Measurements from ENCODE around the gene SH3BGRL2. TPM values are rescaled to one million over a fixed set of nuclear protein-coding genes. Genes with fewer than 3 reads are reported as not detected.

SH3BGRL2 gene
- total RNA-seq, 1 donor from 2014 or later: 31.6 TPM

- DNase-seq (ENCODE audit: low read depth): no peak
- TF ChIP-seq CTCF (IDR thresholded peaks at IDR 0.05; ENCODE audit: insufficient read depth, low read length, poor library complexity, severe bottlenecking): no peak
- H3K27me3 ChIP-seq (ENCODE audit: control insufficient read depth, insufficient read depth, low read length): no peaks in the 10 kb centered on the region
- H3K36me3 ChIP-seq (ENCODE audit: control insufficient read depth, insufficient read depth, low read length): no peaks in the 10 kb centered on the region
- H3K4me3 ChIP-seq (ENCODE audit: low read depth, low read length): no peak overlapping the region
These were observed 81.5 kb downstream of the SH3BGRL2 start for GRCh38 chr6:79712616-79713135.

DNA sequence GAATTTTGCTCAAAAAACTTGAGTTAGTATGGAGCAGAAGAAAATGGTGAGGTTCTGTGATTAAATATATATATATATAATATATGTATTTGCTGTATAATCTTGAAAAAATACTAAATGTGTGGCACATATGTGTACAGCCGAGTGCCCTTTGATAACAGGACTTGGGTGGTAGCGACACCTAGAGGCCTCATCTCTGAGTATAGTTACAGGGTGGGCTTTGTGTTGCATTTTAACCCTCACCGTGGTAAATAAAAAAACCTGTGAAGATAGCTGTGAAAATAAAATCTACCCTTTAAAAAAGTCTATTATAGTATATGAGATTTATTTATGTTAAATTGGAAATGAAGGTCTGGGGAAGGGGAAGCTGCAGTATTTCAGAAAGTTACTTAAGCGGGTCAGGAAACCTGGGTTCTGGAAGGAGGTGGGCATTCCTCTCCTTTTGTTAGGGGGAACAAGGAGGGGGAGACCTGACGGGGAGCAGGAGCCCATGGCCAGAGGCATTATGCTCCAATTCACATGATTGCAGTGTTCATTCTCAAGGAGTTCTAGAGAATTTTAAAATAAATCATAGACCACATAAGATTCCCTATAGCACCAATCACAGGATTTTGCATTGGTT is 82.7 kb downstream of the SH3BGRL2 start:
- no peaks in the 10 kb centered on the region for H3K36me3 ChIP-seq (ENCODE audit: control insufficient read depth, insufficient read depth, low read length)
- no peak overlapping the region for H3K4me3 ChIP-seq (ENCODE audit: low read depth, low read length)
- DNase-seq (ENCODE audit: low read depth): no peak
- H3K27me3 ChIP-seq (ENCODE audit: control insufficient read depth, insufficient read depth, low read length): no peaks in the 10 kb centered on the region
- TF ChIP-seq CTCF (IDR thresholded peaks at IDR 0.05; ENCODE audit: insufficient read depth, low read length, poor library complexity, severe bottlenecking): peak; percentile 80

DNA sequence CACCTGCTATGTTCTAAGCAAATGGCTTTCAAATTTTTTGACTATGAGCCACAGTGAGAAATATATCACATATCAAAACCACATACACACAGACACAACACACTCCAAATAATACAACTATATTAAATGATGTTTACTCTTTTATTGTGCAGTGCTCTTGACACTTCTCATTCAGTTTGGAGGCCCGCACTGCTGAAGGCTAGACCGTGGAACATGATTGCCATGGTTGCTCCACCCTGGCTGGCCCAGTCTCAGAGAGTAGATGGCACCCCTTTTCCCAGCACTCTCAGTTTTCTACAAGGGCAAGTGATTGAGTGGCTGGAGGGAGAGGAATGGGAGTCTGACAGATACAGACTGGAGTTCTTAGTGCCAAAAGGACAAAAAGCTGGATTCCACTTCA is 86.9 kb downstream of the SH3BGRL2 start:
- no peaks in the 10 kb centered on the region for H3K27me3 ChIP-seq (ENCODE audit: control insufficient read depth, insufficient read depth, low read length)
- DNase-seq (ENCODE audit: low read depth): no peak
- no peaks in the 10 kb centered on the region for H3K36me3 ChIP-seq (ENCODE audit: control insufficient read depth, insufficient read depth, low read length)
- no peak overlapping the region for H3K4me3 ChIP-seq (ENCODE audit: low read depth, low read length)
- no peak for TF ChIP-seq CTCF (IDR thresholded peaks at IDR 0.05; ENCODE audit: insufficient read depth, low read length, poor library complexity, severe bottlenecking)

DNA sequence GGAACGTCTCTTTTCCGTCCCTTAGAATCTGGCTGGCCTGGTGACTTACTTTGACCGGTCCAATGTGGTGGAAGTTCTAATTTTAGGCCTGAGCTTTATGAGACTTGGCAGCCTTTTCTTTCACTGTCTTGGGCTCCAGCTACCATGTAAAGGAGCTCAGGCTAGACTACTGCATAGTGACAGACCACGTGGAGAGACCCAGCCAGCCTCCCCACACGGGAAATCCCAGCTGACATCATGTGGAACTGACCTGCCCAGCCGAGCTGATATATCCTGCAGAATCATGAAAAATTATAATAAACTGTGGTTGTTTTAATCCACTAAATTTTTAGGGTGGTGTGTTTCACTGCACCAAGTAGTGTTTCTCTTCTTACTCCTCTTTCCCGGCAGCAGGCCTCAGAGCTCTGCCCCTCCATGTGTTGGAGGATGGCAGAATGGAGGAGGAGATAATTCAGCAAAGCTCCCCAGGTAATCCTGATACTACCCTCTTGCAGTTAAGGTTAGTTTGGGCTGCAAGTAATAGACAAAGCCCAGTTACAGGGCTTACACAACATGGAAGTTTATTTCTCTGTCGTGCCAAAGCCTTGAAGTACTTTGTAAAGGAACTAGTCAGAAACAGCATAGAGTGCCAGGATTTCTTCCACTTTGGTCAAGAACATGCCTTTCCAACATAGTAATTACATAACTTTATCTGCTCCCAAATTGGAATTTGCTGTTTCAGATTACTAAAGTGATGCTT is 87.5 kb downstream of the SH3BGRL2 start:
- H3K27me3 ChIP-seq (ENCODE audit: control insufficient read depth, insufficient read depth, low read length): no peaks in the 10 kb centered on the region
- TF ChIP-seq CTCF (IDR thresholded peaks at IDR 0.05; ENCODE audit: insufficient read depth, low read length, poor library complexity, severe bottlenecking): no peak
- no peak for DNase-seq (ENCODE audit: low read depth)
- H3K4me3 ChIP-seq (ENCODE audit: low read depth, low read length): no peak overlapping the region
- H3K36me3 ChIP-seq (ENCODE audit: control insufficient read depth, insufficient read depth, low read length): no peaks in the 10 kb centered on the region

- no peak for TF ChIP-seq CTCF (IDR thresholded peaks at IDR 0.05; ENCODE audit: insufficient read depth, low read length, poor library complexity, severe bottlenecking)
- Histone ChIP-seq H3K27me3 (ENCODE audit: control insufficient read depth, insufficient read depth, low read length) (no peaks in the 10 kb centered on the region), H3K36me3 (ENCODE audit: control insufficient read depth, insufficient read depth, low read length) (no peaks in the 10 kb centered on the region), H3K4me3 (ENCODE audit: low read depth, low read length) (no peak overlapping the region)
- no peak for DNase-seq (ENCODE audit: low read depth)
These were observed 88.3 kb downstream of the SH3BGRL2 start for GRCh38 chr6:79719248-79719960.

All from kidney epithelial cell (primary cell).